ENCODE measurements around the gene FCRLB.
"Not testable (repeated sequence)": the region's sequence is repeated elsewhere in the genome, so short reads cannot be mapped to it uniquely, and the experiment has no call there.

The FCRLB gene

DNA sequence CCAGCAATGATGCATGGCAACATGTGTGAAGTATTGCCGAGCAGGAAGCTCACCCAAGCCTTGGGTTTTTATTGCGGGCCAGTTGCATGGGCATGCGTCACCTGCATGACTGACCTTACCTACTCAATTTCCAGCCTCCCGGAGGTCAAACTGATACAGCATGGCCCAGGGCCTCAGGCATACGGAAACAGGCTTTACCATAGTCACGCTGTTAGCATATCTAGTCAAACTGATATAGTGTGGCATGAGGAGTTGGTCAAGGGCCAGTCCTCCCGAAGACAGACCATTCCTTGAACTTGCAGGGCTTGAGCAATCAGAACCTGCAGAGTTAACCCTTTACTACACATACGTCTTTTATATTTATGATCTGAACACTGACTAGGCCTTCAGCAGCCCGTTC lies 21.9 kb downstream of the FCRLB start:
- no peak for DNase-seq

DNA sequence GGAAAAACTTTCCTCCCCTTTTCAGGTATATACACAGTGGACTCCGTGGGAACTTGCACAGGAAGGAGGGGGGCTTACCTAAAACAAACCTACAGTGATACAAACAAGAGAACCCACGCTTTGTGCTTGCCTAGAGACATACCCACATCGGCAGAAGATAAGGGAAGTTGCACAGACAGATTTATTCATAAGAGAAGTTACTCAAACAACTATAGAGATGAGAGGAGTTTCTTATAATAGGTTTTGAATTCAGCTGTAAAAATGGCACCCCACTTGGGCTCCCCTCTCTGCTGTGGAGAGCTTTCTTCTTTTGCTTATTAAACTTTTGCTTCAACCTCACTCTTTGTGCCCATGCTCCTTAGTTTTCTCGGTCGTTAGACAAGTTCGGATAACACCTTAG lies 26.5 kb downstream of the FCRLB start:
- DNase-seq: no peak

DNA sequence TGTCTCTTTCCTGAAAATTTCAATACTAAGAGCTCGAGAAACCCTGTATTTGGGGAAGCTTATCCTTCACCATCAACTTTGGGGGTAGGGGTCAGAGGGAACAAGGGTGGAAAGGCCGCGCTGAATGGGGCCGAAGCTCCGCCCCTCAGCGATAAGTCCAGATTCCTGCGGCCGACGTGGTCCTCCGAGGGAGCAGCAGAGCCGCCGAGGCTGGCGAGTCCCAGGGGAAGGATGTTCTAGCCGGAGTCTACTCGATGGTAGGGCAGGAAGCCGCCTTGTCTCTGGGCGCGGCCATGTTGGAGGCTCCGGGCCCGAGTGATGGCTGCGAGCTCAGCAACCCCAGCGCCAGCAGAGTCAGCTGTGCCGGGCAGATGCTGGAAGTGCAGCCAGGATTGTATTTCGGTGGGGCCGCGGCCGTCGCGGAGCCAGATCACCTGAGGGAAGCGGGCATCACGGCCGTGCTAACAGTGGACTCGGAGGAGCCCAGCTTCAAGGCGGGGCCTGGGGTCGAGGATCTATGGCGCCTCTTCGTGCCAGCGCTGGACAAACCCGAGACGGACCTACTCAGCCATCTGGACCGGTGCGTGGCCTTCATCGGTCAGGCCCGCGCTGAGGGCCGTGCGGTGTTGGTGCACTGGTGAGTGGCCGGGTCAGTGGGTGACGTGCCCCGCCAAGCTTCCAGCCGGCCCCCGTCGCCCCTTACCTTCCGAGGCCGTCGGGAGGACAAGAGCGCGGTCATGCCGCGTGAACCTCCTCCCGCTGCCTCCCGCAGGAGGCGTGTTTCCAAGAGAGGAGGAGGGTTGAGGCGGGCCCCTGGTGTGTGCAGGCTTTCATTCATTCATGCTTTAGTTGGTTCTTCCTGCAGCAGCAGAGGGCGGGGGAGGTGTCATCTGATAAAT lies 28.4 kb downstream of the FCRLB start, which contains the start of gene DUSP12:
DUSP12 (plus strand) TSS at position 278 of the 899 bp plus-strand sequence; CDS start at position 294, 16 bp downstream.
- DNase-seq: peak; percentile 95

DNA sequence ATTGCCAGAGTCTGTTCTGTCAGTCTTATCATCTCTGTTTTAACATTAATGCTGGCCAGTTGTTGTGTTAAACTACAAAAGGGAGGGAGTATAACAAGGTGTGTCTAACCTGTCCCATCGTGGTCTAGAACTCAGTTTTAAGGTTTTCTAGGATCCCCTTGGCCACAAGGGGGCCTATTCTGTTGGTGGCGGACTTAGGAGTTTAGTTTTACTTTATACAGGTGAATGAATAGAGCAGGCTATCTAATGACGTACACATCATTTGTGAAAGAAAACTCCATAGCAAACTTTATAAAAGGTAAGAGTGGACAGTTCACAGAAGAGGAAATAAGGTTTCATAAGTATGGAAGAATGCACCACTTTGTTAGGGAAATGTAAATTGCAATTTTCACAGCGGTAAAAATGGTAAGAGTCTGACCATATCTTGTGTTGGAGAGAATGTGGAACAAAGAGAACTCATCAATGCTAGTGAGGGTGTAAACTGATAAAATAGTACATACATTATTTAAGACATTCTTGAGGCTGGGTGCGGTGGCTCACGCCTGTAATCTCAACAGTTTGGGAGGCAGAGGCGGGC lies 42.3 kb downstream of the FCRLB start:
- DNase-seq: peak; percentile 16

DNA sequence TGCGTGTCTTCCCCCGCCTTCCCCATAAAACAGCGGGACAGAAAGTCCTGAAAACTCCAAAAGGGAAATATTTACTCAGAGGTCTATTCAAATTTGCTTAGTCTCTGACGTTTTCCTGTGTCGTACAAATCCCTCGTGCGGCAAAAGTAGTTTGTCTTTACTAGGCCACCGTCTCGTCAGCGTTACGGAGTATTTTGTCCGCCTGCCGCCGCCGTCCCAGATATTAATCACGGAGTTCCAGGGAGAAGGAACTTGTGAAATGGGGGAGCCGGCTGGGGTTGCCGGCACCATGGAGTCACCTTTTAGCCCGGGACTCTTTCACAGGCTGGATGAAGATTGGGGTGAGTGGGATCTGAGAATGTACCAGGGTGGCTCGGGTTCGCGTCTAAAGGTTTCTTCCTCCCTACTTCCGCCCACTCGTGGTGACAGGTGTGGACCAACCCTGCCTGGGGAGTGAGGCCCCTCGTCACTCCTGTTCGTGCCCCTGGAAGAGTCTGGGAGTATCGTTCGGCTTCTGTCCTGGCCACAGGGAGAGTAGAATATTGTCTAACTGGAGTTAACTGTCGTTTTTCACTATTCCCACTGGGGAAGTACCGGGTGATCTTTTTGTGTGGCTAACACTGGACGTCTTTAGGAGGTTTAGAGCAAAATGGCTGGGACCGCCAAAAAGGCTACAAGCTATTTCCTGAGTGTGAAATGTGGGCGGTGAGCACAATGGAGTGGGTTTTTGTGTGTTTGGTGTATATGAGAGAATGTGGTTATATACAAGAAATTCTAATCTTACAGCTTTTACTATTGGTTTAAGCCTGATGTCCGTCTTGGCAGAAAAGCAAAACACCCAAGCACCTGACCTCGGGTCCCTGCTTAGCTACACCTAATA lies 45.0 kb downstream of the FCRLB start, which contains the start of gene ATF6:
ATF6 (plus strand) TSS at position 219 of the 880 bp plus-strand sequence; CDS start at position 260, 41 bp downstream.
- peak; percentile 92 for DNase-seq

DNA sequence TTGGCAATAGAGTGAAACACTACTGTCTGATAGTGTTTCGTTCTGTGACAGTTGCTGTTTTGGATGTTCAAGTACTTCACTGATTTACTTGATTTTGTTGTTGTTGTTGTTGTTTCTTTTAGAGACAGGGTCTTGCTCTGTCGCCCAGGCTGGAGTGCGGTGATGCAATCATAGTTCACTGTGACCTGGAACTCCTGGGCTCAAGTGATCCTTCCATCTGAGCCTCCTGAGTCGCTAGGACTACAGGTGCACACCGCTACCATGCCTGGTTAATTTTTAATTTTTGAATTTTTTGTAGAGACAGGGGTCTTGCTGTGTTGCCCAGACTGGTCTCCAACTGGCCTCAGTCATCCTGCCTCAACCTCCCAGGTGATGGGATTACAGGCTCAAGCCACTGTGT lies 47.1 kb downstream of the FCRLB start:
- no peak for DNase-seq

DNA sequence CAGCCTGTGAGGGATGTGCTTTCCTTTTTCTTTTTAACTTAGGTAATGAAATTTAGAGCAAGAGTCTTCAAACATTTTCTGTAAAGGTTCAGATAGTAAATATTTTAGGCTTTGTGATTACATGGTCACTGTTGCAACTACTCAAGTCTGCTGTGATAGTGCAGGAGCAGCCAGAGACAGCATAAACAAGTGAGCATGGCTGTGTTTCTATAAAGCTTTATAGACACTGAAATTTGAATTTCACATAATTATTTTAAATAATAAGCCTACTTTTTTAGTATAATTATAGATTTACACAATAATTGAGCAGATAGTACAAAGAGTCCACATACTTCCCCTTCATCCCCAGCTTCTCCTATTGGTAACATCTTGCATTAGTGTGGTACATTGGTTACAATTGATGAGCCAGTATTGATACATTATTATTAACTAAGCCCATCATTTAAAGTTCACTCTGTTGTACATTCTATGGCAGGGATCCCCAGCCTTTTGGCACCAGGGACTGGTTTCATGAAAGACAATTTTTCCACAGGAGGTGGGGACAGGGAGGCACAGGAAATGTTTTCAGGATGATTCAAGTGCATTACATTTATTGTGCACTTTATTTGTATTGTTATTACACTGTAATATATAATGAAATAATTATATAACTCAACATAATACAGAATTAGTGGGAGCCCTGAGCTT lies 47.8 kb downstream of the FCRLB start:
- DNase-seq: no peak

DNA sequence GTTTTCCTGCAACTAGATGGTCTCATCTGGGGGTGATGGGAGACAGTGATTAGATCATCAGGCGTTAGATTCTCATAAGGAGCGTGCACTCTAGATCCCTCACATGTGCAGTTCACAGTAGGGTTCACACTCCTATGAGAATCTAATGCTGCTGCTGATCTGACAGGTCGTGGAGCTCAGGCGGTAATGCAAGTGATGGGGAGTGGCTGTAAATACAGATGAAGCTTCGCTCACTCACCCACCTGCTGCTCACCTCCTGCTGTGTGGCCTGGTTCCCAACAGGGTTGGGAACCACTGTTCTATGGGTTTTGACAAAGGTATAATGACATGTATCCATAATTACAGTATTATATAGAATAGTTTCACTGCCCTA lies 48.3 kb downstream of the FCRLB start:
- DNase-seq: not testable (repeated sequence)

DNA sequence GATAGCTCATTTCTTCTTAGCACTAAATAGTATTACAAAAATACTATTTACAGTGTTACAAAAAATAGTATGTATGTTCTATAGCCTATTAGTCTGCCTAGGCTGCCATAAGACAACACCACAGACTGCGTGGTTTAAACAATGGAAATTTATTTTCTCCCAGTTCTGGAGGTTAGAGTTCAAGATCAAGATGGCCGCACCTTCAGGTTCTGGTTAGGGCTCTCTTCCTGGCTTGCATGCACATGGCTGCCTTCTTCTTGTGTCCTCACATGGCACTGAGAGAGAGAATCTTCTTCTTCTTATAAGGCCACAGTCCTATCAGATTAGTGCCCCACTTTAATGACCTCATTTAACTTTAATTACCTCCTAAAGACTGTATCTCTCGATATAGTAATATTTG lies 48.9 kb downstream of the FCRLB start:
- no peak for DNase-seq

DNA sequence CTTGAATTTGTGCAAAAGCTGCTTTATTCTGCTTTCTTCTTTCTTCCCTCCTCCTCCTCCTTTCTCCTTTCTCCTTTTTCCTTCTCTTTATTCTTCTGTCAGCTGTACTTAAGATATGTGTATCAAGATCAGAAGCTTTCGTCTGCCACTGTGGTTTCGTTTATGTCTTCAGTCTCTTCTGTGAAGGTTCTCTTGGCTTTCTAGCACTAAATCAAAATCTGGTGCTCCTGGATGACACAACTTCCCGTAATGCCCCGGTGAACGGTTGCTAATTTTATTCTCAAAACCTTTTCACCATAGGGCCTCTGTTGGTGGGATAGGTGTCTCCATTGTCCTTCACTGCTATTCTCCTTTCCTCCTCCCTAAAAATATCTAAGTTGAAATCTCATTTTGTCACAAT lies 49.8 kb downstream of the FCRLB start:
- DNase-seq: no peak

DNA sequence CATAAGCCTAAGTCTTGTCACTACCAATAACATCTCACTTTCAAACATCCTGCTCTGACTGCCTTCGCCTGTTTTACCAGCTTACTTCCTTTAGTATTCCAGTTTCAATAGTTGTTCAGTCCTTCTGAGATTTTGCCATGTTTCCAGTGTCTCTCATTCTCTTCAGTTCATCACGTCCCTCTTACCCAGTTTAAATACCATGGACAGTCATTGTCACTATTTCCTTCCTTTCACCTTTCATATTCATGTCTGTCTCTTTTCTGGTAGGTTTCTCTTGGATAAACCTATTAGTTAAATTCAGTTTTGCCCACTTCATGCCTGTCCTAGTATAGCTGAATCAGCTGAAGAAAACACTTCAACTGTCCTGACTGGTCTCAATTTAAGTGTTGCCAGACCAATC lies 50.6 kb downstream of the FCRLB start:
- no peak for DNase-seq

DNA sequence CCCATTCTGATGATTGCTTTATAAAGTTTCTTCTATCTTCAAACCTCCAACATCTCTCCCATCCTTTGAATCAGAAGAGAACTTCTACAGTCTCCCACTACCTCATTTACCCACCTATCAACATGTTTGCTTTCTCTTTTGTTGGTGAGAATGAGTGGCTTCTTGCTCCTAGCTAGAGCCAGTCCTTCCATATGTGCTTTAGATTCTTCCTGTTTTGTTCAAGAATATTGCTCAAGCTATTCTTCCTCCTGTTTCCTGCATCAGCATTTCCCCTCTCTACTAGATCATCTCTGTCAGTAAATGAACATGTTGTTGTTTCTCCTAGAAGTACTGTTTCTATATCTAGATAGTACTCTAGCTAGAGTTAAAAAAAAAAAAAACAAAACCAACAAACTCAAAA lies 51.1 kb downstream of the FCRLB start:
- no peak for DNase-seq

DNA sequence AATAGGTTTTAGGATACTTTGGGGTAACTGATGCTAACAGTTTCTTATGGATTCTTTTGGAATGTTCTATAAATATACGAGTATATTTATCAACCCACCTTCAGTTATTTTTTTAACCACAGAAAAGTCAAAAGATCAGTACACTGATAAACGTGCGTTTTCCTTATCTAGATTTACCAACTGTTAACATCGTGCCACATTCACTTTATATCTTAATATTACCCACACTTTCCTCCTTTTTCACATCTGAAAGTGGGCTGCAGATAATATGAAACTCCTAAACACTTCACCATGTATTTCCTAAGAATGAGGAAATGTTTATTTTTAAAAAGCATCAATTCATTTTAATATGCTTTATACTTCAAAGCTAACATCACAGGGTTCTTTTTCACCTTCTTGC lies 52.4 kb downstream of the FCRLB start:
- no peak for DNase-seq

DNA sequence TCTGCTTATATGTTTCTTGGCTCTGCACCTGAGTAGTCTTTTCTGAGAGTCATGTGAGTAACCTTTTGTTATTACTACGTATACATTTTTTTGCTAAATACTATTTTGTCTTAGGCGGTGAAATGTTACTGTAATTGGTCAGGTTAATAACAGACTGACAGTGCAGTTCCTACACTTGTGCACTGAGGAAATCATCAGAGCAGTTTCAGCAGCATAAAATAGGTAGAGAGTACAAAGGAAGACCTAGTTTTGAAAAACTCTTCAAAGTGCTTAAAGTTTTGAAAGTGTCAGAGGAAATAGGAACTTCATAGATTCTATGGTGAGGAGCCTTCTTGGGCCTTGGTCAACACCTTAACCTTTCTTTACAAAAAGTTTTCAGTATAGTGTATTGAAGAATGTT lies 55.9 kb downstream of the FCRLB start:
- DNase-seq: no peak

All from fibroblast of upper back skin (primary cell).